CD4-positive, CD25-positive, alpha-beta regulatory T cell (primary cell): ENCODE measurements around the gene MAN2A2. TPM values are rescaled to one million over a fixed set of nuclear protein-coding genes. Genes with fewer than 3 reads are reported as not detected.
A peak's percentile ranks its signal among the peaks of the same experiment; 100 is the strongest.

ENCODE experiments used
- ATAC-seq, 2 donors: fragments of 150-1000 bp; cut with Tn5 transposase; one replicate each; pipeline ENCODE4 v1.10.0; 2021; ENCODE audit warnings: low read depth in 2 of 2, moderate number of reproducible peaks in 2 of 2, moderate library complexity in 1 of 2
- DNase-seq, 3 donors: peaks; one replicate each; pipeline versions ENCODE4 v3.0.0 to v3.0.0-alpha.2; 2012 to 2022; ENCODE audit warnings: mixed read lengths in 1 of 3
- H3K27ac ChIP-seq: one replicate; pipeline ENCODE4 v1.7.0; 2013; ENCODE audit warnings: mild to moderate bottlenecking, low read length; ENCODE audit not compliant: insufficient read depth, poor library complexity, severe bottlenecking
- H3K27me3 ChIP-seq: one replicate; pipeline ENCODE4 v1.7.0; 2013; ENCODE audit warnings: low read length; ENCODE audit not compliant: control insufficient read depth, insufficient read depth
- H3K36me3 ChIP-seq: one replicate; pipeline ENCODE4 v1.7.0; 2013; ENCODE audit warnings: mild to moderate bottlenecking, low read length, moderate library complexity; ENCODE audit not compliant: control insufficient read depth, insufficient read depth
- H3K4me1 ChIP-seq: 2 replicates; pipeline ENCODE4 v1.7.0; 2013; ENCODE audit warnings: mild to moderate bottlenecking, low read length; ENCODE audit not compliant: insufficient read depth, control insufficient read depth, poor library complexity, severe bottlenecking
- H3K4me3 ChIP-seq: one replicate; pipeline ENCODE4 v1.7.0; 2013; ENCODE audit warnings: low read depth, mild to moderate bottlenecking, low read length, moderate library complexity
- H3K9me3 ChIP-seq, 2 experiments: 1 replicate in 1 of 2; 2 replicates in 1 of 2; pipeline ENCODE4 v1.7.0; 2013; ENCODE audit warnings: low read length in 2 of 2, mild to moderate bottlenecking in 1 of 2, moderate library complexity in 1 of 2; ENCODE audit not compliant: control insufficient read depth in 2 of 2
- H3K27ac Mint-ChIP-seq, 3 donors: one replicate each; pipeline ENCODE4 v1.8.0; 2020 to 2022; ENCODE audit warnings: mild to moderate bottlenecking in 3 of 3, mixed read lengths in 3 of 3, moderate library complexity in 2 of 3
- H3K27me3 Mint-ChIP-seq: one replicate; pipeline ENCODE4 v1.8.0; 2022; ENCODE audit warnings: mild to moderate bottlenecking, mixed read lengths
- H3K36me3 Mint-ChIP-seq: one replicate; pipeline ENCODE4 v1.8.0; 2020; ENCODE audit warnings: mixed read lengths
- H3K4me1 Mint-ChIP-seq, 4 donors: one replicate each; pipeline ENCODE4 v1.8.0; 2020 to 2022; ENCODE audit warnings: mixed read lengths in 4 of 4, mild to moderate bottlenecking in 1 of 4
- H3K4me3 Mint-ChIP-seq, 4 donors: one replicate each; pipeline ENCODE4 v1.8.0; 2020 to 2022; ENCODE audit warnings: mild to moderate bottlenecking in 4 of 4, mixed read lengths in 4 of 4, moderate library complexity in 3 of 4
- H3K9me3 Mint-ChIP-seq, 7 donors: one replicate each; pipeline ENCODE4 v1.8.0; 2020 to 2022; ENCODE audit warnings: mixed read lengths in 7 of 7, mild to moderate bottlenecking in 3 of 7, moderate library complexity in 2 of 7
- polyA plus RNA-seq, 4 donors: library from polyadenylated mRNA; unstranded; fragments of 300-500 nt; fragmentation: Illumina TruSeq; gene quantifications; one replicate each; pipeline ENCODE4 v1.2.3, GENCODE V29; 2021
- total RNA-seq: library from RNA; stranded (reverse); gene quantifications from one replicate; pipeline ENCODE4 v1.2.3, GENCODE V29; 2022

The MAN2A2 gene
- total and polyA plus RNA-seq, 5 donors from 2014 or later: 3.8 to 120 (median 6.4) TPM

GRCh38 chr15:90877315-90877714 is 25.8 kb upstream of the MAN2A2 start:
- Mint-ChIP-seq H3K36me3 (peaks cover 17% of the 10 kb centered on the region), H3K9me3 (peaks cover 0 to under 1% (median 0%) of the 10 kb centered on the region in 7 donors), H3K4me3 (peak overlapping the region in 1 of 4 donors; percentile 22), H3K27ac (no peak overlapping the region), H3K27me3 (no peaks in the 10 kb centered on the region), H3K4me1 (peaks cover 4 to 26% (median 15%) of the 10 kb centered on the region in 4 donors)
- H3K4me3 ChIP-seq: no peak overlapping the region
- no peak overlapping the region for H3K27ac ChIP-seq
- peaks cover 42% of the 10 kb centered on the region for H3K36me3 ChIP-seq
- DNase-seq (no peak), ATAC-seq (no peak)
- no peaks in the 10 kb centered on the region for H3K9me3 ChIP-seq
- no peaks in the 10 kb centered on the region for H3K27me3 ChIP-seq
- peaks cover 18% of the 10 kb centered on the region for H3K4me1 ChIP-seq

DNA sequence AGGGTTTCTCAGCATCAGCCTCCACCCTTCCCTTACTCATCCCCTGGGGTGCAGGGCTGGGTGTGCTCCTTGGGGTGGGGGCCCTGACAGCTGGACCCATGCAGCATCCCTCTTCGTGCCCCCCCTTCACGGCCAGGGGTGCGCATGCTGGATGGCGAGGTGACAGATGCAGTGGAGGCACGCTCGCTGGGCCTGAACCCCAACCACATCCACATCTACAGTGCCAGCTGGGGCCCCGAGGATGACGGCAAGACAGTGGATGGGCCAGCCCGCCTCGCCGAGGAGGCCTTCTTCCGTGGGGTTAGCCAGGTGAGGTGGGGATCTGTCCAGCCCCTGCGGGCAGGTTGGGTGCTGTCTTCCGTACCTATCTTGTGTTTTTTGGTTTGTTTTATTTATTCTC is 25.1 kb upstream of the MAN2A2 start:
- Mint-ChIP-seq H3K27ac (no peak overlapping the region), H3K36me3 (peaks cover 17% of the 10 kb centered on the region)
- peaks cover 42% of the 10 kb centered on the region for H3K36me3 ChIP-seq

DNA sequence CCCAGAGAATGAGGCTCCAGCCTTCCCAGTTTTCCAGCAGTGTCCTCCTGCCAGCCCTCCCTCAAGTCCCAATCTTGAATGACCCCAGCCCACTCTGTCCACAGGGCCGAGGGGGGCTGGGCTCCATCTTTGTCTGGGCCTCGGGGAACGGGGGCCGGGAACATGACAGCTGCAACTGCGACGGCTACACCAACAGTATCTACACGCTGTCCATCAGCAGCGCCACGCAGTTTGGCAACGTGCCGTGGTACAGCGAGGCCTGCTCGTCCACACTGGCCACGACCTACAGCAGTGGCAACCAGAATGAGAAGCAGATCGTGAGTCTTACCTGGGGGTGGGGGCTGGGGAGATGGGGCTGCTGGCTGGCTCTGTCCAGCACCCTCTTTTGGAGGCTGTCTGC is 24.4 kb upstream of the MAN2A2 start:
- Histone ChIP-seq H3K27ac (no peak overlapping the region), H3K4me1 (peaks cover 4% of the 10 kb centered on the region), H3K27me3 (no peaks in the 10 kb centered on the region), H3K36me3 (peaks cover 42% of the 10 kb centered on the region), H3K4me3 (no peak overlapping the region), H3K9me3 (no peaks in the 10 kb centered on the region)
- Mint-ChIP-seq H3K27me3 (no peaks in the 10 kb centered on the region), H3K9me3 (peaks cover 0 to 2% (median 0%) of the 10 kb centered on the region in 7 donors), H3K27ac (no peak overlapping the region), H3K4me1 (peaks cover 0 to 13% (median 5%) of the 10 kb centered on the region in 4 donors), H3K4me3 (no peak overlapping the region), H3K36me3 (peaks cover 17% of the 10 kb centered on the region)
- no peak for ATAC-seq
- no peak for DNase-seq

More for the DNA sequence above, 25.1 kb upstream of the MAN2A2 start:
- H3K4me1 ChIP-seq: peaks cover 11% of the 10 kb centered on the region
- Mint-ChIP-seq H3K4me1 (peaks cover 0 to 19% (median 10%) of the 10 kb centered on the region in 4 donors), H3K4me3 (no peak overlapping the region), H3K27me3 (no peaks in the 10 kb centered on the region), H3K9me3 (peaks cover 0 to 2% (median 0%) of the 10 kb centered on the region in 7 donors)
- no peak overlapping the region for H3K4me3 ChIP-seq
- no peak for ATAC-seq
- H3K27me3 ChIP-seq: no peaks in the 10 kb centered on the region
- H3K9me3 ChIP-seq: no peaks in the 10 kb centered on the region
- DNase-seq: no peak
- H3K27ac ChIP-seq: no peak overlapping the region

DNA sequence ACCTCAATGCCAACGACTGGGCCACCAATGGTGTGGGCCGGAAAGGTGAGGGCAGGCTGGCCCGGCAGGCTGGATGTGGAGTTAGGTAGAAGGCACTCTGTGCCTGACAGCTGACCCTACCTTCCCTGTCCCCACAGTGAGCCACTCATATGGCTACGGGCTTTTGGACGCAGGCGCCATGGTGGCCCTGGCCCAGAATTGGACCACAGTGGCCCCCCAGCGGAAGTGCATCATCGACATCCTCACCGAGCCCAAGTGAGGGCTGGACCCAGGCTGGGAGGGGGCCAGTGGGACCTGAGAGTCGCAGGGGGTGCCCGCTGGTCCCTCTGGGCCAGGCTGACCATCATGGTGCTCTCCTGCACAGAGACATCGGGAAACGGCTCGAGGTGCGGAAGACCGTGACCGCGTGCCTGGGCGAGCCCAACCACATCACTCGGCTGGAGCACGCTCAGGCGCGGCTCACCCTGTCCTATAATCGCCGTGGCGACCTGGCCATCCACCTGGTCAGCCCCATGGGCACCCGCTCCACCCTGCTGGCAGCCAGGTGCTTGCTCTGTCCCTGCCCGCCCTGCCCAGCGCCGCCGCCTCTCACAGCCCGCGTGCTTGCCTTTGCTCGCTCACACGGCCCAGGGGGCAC is 23.3 kb upstream of the MAN2A2 start:
- Histone ChIP-seq H3K4me3 (no peak overlapping the region), H3K4me1 (peaks cover 7% of the 10 kb centered on the region), H3K27ac (no peak overlapping the region), H3K9me3 (no peaks in the 10 kb centered on the region), H3K27me3 (no peaks in the 10 kb centered on the region), H3K36me3 (peaks cover 42% of the 10 kb centered on the region)
- ATAC-seq (no peak), DNase-seq (no peak)
- no peak overlapping the region for H3K4me3 Mint-ChIP-seq
- H3K9me3 Mint-ChIP-seq: peaks cover 0 to 3% (median 0%) of the 10 kb centered on the region in 7 donors
- peaks cover under 1% of the 10 kb centered on the region for H3K27me3 Mint-ChIP-seq
- no peak overlapping the region for H3K27ac Mint-ChIP-seq
- peaks cover 0 to 3% (median under 1%) of the 10 kb centered on the region in 4 donors for H3K4me1 Mint-ChIP-seq
- peaks cover 17% of the 10 kb centered on the region for H3K36me3 Mint-ChIP-seq

- Mint-ChIP-seq H3K27ac (no peak overlapping the region), H3K9me3 (peaks cover 0 to 4% (median 0%) of the 10 kb centered on the region in 7 donors), H3K36me3 (peaks cover 17% of the 10 kb centered on the region), H3K27me3 (peaks cover 4% of the 10 kb centered on the region), H3K4me1 (peaks cover 0 to under 1% (median 0%) of the 10 kb centered on the region in 4 donors), H3K4me3 (no peak overlapping the region)
- ATAC-seq (no peak), DNase-seq (no peak)
- Histone ChIP-seq H3K27me3 (no peaks in the 10 kb centered on the region), H3K36me3 (peaks cover 42% of the 10 kb centered on the region), H3K4me1 (peaks cover 8% of the 10 kb centered on the region), H3K9me3 (no peaks in the 10 kb centered on the region), H3K4me3 (no peak overlapping the region), H3K27ac (no peak overlapping the region)
Observed at GRCh38 chr15:90880381-90881145, 22.5 kb upstream of the MAN2A2 start.

DNA sequence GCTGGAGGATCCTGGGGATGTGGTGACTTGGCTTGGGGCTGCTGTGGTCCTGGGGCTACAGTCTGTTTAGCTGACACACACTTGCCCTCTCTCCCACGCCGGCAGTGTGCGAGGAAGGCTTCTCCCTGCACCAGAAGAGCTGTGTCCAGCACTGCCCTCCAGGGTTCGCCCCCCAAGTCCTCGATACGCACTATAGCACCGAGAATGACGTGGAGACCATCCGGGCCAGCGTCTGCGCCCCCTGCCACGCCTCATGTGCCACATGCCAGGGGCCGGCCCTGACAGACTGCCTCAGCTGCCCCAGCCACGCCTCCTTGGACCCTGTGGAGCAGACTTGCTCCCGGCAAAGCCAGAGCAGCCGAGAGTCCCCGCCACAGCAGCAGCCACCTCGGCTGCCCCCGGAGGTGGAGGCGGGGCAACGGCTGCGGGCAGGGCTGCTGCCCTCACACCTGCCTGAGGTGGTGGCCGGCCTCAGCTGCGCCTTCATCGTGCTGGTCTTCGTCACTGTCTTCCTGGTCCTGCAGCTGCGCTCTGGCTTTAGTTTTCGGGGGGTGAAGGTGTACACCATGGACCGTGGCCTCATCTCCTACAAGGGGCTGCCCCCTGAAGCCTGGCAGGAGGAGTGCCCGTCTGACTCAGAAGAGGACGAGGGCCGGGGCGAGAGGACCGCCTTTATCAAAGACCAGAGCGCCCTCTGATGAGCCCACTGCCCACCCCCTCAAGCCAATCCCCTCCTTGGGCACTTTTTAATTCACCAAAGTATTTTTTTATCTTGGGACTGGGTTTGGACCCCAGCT is 21.7 kb upstream of the MAN2A2 start:
- ATAC-seq: no peak
- Mint-ChIP-seq H3K9me3 (peaks cover 0 to 4% (median 0%) of the 10 kb centered on the region in 7 donors), H3K4me3 (no peak overlapping the region), H3K36me3 (peaks cover 17% of the 10 kb centered on the region), H3K4me1 (peaks cover 0 to 7% (median 5%) of the 10 kb centered on the region in 4 donors), H3K27ac (no peak overlapping the region), H3K27me3 (peaks cover 10% of the 10 kb centered on the region)
- no peak for DNase-seq
- Histone ChIP-seq H3K27me3 (no peaks in the 10 kb centered on the region), H3K4me3 (no peak overlapping the region), H3K36me3 (peaks cover 39% of the 10 kb centered on the region), H3K4me1 (peaks cover 13% of the 10 kb centered on the region), H3K27ac (no peak overlapping the region), H3K9me3 (no peaks in the 10 kb centered on the region)

GRCh38 chr15:90881978-90882721 is 21.0 kb upstream of the MAN2A2 start:
- H3K27me3 ChIP-seq: no peaks in the 10 kb centered on the region
- peaks cover 13% of the 10 kb centered on the region for H3K4me1 ChIP-seq
- H3K36me3 ChIP-seq: peaks cover 31% of the 10 kb centered on the region
- no peak overlapping the region for H3K27ac ChIP-seq
- Mint-ChIP-seq H3K4me1 (peaks cover 0 to 7% (median 5%) of the 10 kb centered on the region in 4 donors), H3K4me3 (no peak overlapping the region), H3K36me3 (peaks cover 17% of the 10 kb centered on the region), H3K9me3 (peaks cover 0 to 4% (median 0%) of the 10 kb centered on the region in 7 donors), H3K27ac (no peak overlapping the region), H3K27me3 (peaks cover 10% of the 10 kb centered on the region)
- no peak overlapping the region for H3K4me3 ChIP-seq
- DNase-seq (no peak), ATAC-seq (no peak)
- H3K9me3 ChIP-seq: no peaks in the 10 kb centered on the region
